Pancreas (tissue), 10 donors: ENCODE measurements around the gene CNTN5. TPM values are rescaled to one million over a fixed set of nuclear protein-coding genes. Genes with fewer than 3 reads are reported as not detected.

Source experiments
- ATAC-seq, 4 donors: fragments of 200-7000 bp; cut with Tn5 transposase; one replicate each; pipeline versions ENCODE4 v1.8.0 to v1.9.1; 2020; ENCODE audit warnings: mild to moderate bottlenecking in 4 of 4, moderate library complexity in 4 of 4
- DNase-seq, 6 donors: peaks; one replicate each; pipeline ENCODE4 v3.0.0-alpha.2; 2020
- FAIRE-seq: peaks from 2 replicates; lab custom pipeline; 2012; peaks lifted over from hg19 to GRCh38; lab: Jason Lieb, UNC
- H3K27ac ChIP-seq, 4 donors: fragments of 200-600 bp; sonication (generic); 1 replicate in 3 of 4; 2 replicates in 1 of 4; pipeline versions ENCODE4 v1.5.0 to v1.8.0; 2020
- H3K27me3 ChIP-seq, 4 donors: fragments of 200-600 bp; one replicate each; pipeline ENCODE4 v1.8.0; 2021
- H3K36me3 ChIP-seq, 3 donors: fragments of 200-600 bp; sonication (generic) in 1 of 3; one replicate each; pipeline versions ENCODE4 v1.5.0 to v1.8.0; 2020 to 2021
- H3K4me1 ChIP-seq, 3 donors: fragments of 200-600 bp; one replicate each; pipeline ENCODE4 v1.8.0; 2021
- H3K4me3 ChIP-seq, 4 donors: fragments of 200-600 bp; sonication (generic) in 2 of 4; one replicate each; pipeline versions ENCODE4 v1.5.0 to v1.8.0; 2020 to 2021
- H3K9me3 ChIP-seq, 4 donors: fragments of 200-600 bp; one replicate each; pipeline ENCODE4 v1.8.0; 2021
- WGBS, 2 donors: extraction: QIAGEN DNeasy Blood & Tissue Kit; methylation state at CpG; one replicate each; pipeline ENCODE4 v1.1.7; 2013; 5-methylcytosine and 5-hydroxymethylcytosine counted together
- intact Hi-C, 3 donors: fragments of 100-400 bp; cut with DNase I; formaldehyde crosslinking; loops; one replicate each; pipeline versions ENCODE4 v1.11.1 to v1.14.2; 2022
- polyA plus RNA-seq, 2 donors: library from polyadenylated mRNA; stranded (reverse); fragments of 200-250 nt; gene quantifications; one replicate each; pipeline ENCODE4 v1.2.3, GENCODE V29; 2013
- total RNA-seq, 6 donors: library from RNA; stranded (reverse); fragmentation: NEBNext Ultra II Directional in 4 of 6; extraction: Animal tissue kit (Norgen Biotek cat#: 25700) in 4 of 6; gene quantifications; one replicate each; pipeline versions ENCODE4 v1.2.1 to v1.2.4, GENCODE V29; 2021 to 2023
- TF ChIP-seq, protein P1 (sequence below), 4 donors: fragments of 200-600 bp; sonication (generic) in 3 of 4; IDR thresholded peaks; one replicate each; pipeline versions ENCODE4 v1.5.0 to v1.8.0; 2021; ENCODE audit warnings: antibody characterized with exemption in 4 of 4
- donor health status: healthy with polysubstance abuse.
- donor health status: DM: no; HTN: no; CAD: no; lungs with moderate emphysema.
- donor health status: DM: no; HTN: no; CAD: no.
- donor health status: control.
- donor health status: control.
- donor health status: Bipolar disorder and iron deficiency.
- donor health status: DM: yes; HTN: yes; CAD: no.
- donor health status: DM: no; HTN: no; CAD: no.
- donor health status: DM: no; HTN: no; CAD: no.
- donor health status: DM: yes; HTN: yes; CAD: no.

Gene CNTN5
- total and polyA plus RNA-seq, 8 donors, result 0.11 to 1.2 (median 0.58) TPM

DNA sequence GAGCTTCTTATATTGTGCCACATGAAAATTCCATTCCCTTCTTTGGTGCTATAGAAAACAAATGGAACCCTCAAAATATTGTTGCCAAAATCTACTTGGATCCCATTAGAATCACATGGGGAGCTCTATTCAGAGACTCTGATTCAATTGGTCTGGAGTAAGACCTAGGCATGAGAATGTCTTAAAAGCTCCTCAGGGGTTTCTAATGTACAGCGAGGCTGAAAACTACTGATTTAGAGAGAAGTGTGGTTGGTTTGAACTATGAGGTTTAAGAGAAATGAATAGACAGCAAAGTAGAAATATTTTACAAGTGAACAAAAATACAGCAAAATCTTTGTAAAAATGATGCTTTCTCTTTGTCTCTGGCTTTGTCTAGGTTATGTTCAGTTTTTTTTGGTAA lies 514.7 kb downstream of the CNTN5 start:
- ATAC-seq, result no peak

GRCh38 chr11:99535819-99536218 lies 515.1 kb downstream of the CNTN5 start:
- H3K9me3 ChIP-seq, result no peaks in the 10 kb centered on the region
- TF ChIP-seq, protein P1, sequence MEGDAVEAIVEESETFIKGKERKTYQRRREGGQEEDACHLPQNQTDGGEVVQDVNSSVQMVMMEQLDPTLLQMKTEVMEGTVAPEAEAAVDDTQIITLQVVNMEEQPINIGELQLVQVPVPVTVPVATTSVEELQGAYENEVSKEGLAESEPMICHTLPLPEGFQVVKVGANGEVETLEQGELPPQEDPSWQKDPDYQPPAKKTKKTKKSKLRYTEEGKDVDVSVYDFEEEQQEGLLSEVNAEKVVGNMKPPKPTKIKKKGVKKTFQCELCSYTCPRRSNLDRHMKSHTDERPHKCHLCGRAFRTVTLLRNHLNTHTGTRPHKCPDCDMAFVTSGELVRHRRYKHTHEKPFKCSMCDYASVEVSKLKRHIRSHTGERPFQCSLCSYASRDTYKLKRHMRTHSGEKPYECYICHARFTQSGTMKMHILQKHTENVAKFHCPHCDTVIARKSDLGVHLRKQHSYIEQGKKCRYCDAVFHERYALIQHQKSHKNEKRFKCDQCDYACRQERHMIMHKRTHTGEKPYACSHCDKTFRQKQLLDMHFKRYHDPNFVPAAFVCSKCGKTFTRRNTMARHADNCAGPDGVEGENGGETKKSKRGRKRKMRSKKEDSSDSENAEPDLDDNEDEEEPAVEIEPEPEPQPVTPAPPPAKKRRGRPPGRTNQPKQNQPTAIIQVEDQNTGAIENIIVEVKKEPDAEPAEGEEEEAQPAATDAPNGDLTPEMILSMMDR (IDR thresholded peaks at IDR 0.05), result no peak
- no peaks in the 10 kb centered on the region for H3K27me3 ChIP-seq
- H3K4me3 ChIP-seq, result no peak overlapping the region
- FAIRE-seq (no peak), DNase-seq (no peak), ATAC-seq (no peak)
- intact Hi-C loops, result no loop called here
- no peak overlapping the region for H3K27ac ChIP-seq
- H3K36me3 ChIP-seq, result no peaks in the 10 kb centered on the region
- WGBS, 2 donors, result 32 to 50% methylated on average over 2 of the region's 2 CpGs
- H3K4me1 ChIP-seq, result no peaks in the 10 kb centered on the region

More for the DNA sequence above, 514.7 kb downstream of the CNTN5 start:
- Histone ChIP-seq H3K9me3 (no peaks in the 10 kb centered on the region), H3K4me3 (no peak overlapping the region), H3K27me3 (no peaks in the 10 kb centered on the region), H3K27ac (no peak overlapping the region), H3K36me3 (no peaks in the 10 kb centered on the region), H3K4me1 (no peaks in the 10 kb centered on the region)
- DNase-seq, result no peak
- 64 to 69% methylated on average over 1 of the region's 1 CpG for WGBS, 2 donors
- intact Hi-C loops, result no loop called here
- TF ChIP-seq, protein P1 (IDR thresholded peaks at IDR 0.05), result no peak
- FAIRE-seq, result no peak

GRCh38 chr11:99537681-99538080 lies 516.9 kb downstream of the CNTN5 start:
- FAIRE-seq (no peak), DNase-seq (no peak), ATAC-seq (no peak)
- no peaks in the 10 kb centered on the region for H3K9me3 ChIP-seq
- intact Hi-C loops, result no loop called here
- H3K4me3 ChIP-seq, result no peak overlapping the region
- H3K27me3 ChIP-seq, result no peaks in the 10 kb centered on the region
- no peaks in the 10 kb centered on the region for H3K4me1 ChIP-seq
- 69 to 77% methylated on average over 2 of the region's 2 CpGs for WGBS, 2 donors
- TF ChIP-seq, protein P1 (IDR thresholded peaks at IDR 0.05), result no peak
- no peak overlapping the region for H3K27ac ChIP-seq
- H3K36me3 ChIP-seq, result no peaks in the 10 kb centered on the region

DNA sequence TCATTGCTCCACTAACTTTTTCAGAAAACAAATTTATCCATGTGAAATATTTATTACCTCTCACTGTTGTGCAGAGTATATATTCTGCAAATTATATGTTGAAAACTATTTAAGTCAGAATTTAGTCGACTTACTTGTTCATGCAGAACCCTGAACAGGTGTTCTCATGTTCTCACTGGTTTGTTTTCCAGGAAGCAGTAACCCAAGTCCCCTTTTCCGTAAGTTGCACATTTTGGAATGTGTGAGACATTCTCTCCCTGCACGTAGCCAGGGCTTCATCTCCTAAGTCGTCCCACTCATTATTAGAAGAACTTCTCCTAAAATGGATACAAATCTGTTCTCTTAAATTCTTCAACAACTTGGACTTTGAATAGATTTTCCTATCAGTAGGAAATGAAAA lies 524.9 kb downstream of the CNTN5 start:
- H3K9me3 ChIP-seq, result no peaks in the 10 kb centered on the region
- ATAC-seq, result no peak
- no peak overlapping the region for H3K27ac ChIP-seq
- FAIRE-seq, result no peak
- TF ChIP-seq, protein P1 (IDR thresholded peaks at IDR 0.05), result no peak
- H3K27me3 ChIP-seq, result no peaks in the 10 kb centered on the region
- 59 to 64% methylated on average over 4 of the region's 4 CpGs for WGBS, 2 donors
- H3K4me3 ChIP-seq, result no peak overlapping the region
- no peaks in the 10 kb centered on the region for H3K36me3 ChIP-seq
- no peak for DNase-seq
- intact Hi-C loops, result no loop called here
- H3K4me1 ChIP-seq, result no peaks in the 10 kb centered on the region

GRCh38 chr11:99548264-99548663 lies 527.5 kb downstream of the CNTN5 start:
- ATAC-seq, result no peak

More at GRCh38 chr11:99548264-99548663, 527.5 kb downstream of the CNTN5 start:
- intact Hi-C loops, result no loop called here
- Histone ChIP-seq H3K27me3 (no peaks in the 10 kb centered on the region), H3K4me3 (no peak overlapping the region), H3K4me1 (no peaks in the 10 kb centered on the region), H3K36me3 (no peaks in the 10 kb centered on the region), H3K27ac (no peak overlapping the region), H3K9me3 (no peaks in the 10 kb centered on the region)
- no peak for DNase-seq
- TF ChIP-seq, protein P1 (IDR thresholded peaks at IDR 0.05), result no peak
- 64 to 68% methylated on average over 3 of the region's 3 CpGs for WGBS, 2 donors
- no peak for FAIRE-seq
